Panc1 (cell line): ENCODE data around the gene ACAD9. TPM values are rescaled to one million over a fixed set of nuclear protein-coding genes. Genes with fewer than 3 reads are reported as not detected.
A peak's percentile ranks its signal among the peaks of the same experiment; 100 is the strongest.

Source experiments
- ATAC-seq: fragments of 200-7000 bp; cut with Tn5 transposase; 2 replicates; pipeline ENCODE4 v1.9.1; 2020; ENCODE audit warnings: mild to moderate bottlenecking, moderate library complexity
- BruUV-seq: library from RNA; stranded (reverse); fragments of 400-500 nt; replicated peaks from 2 replicates; lab custom pipeline; 2021; lab: Mats Ljungman, UMichigan
- CTCF ChIA-PET: fragments of 300-600 bp; sonication (Branson Sonifier 250); formaldehyde crosslinking; loops from one replicate; lab custom pipeline; 2022; ENCODE audit warnings: antibody characterized with exemption; lab: Charles Lee
- POLR2A ChIA-PET: fragments of 300-600 bp; sonication (Branson Sonifier 250); formaldehyde crosslinking; loops from one replicate; lab custom pipeline; 2022; ENCODE audit warnings: antibody characterized with exemption; lab: Charles Lee
- DNase-seq: peaks from one replicate; pipeline ENCODE4 v3.0.0-alpha.2; 2010; ENCODE audit warnings: low read depth, low spot score
- H3K27ac ChIP-seq: 2 replicates; pipeline ENCODE4 v1.5.1; 2011; ENCODE audit warnings: mild to moderate bottlenecking, low read length, inconsistent platforms
- H3K27me3 ChIP-seq: fragments of 200-500 bp; sonication (Bioruptor generic); 2 replicates; pipeline ENCODE4 v1.6.0; 2014; ENCODE audit warnings: low read length, inconsistent platforms; ENCODE audit not compliant: control insufficient read depth, insufficient read depth
- H3K36me3 ChIP-seq: fragments of 200-500 bp; sonication (Bioruptor generic); 2 replicates; pipeline ENCODE4 v1.5.1; 2014; ENCODE audit warnings: inconsistent platforms, mild to moderate bottlenecking, low read length, moderate library complexity; ENCODE audit not compliant: control insufficient read depth, insufficient read depth
- H3K4me1 ChIP-seq: 2 replicates; pipeline ENCODE4 v1.5.1; 2011; ENCODE audit warnings: inconsistent platforms, mild to moderate bottlenecking, low read length, moderate library complexity; ENCODE audit not compliant: control insufficient read depth, insufficient read depth
- H3K4me3 ChIP-seq, 2 experiments: 2 replicates each; pipeline ENCODE4 v1.5.1; 2011 to 2012; ENCODE audit warnings: low read depth in 2 of 2, low read length in 2 of 2, mild to moderate bottlenecking in 2 of 2, inconsistent platforms in 1 of 2, moderate library complexity in 1 of 2
- H3K9me3 ChIP-seq: fragments of 200-500 bp; sonication (Bioruptor generic); 2 replicates; pipeline ENCODE4 v1.5.1; 2014; ENCODE audit warnings: low read depth, mild to moderate bottlenecking, inconsistent platforms, low read length, moderate library complexity; ENCODE audit not compliant: control insufficient read depth, insufficient read depth
- POLR2AphosphoS5 ChIP-seq: IDR thresholded peaks from 2 replicates; pipeline ENCODE4 v1.6.1; 2012; ENCODE audit warnings: mild to moderate bottlenecking, low read depth, low read length, moderate library complexity
- SIN3A ChIP-seq: IDR thresholded peaks from 2 replicates; pipeline ENCODE4 v1.6.1; 2012; ENCODE audit warnings: low read depth, mild to moderate bottlenecking, low read length, moderate library complexity, borderline replicate concordance; ENCODE audit not compliant: insufficient read depth
- TCF7L2 ChIP-seq: IDR thresholded peaks from 2 replicates; pipeline ENCODE4 v1.6.1; 2011; ENCODE audit warnings: mild to moderate bottlenecking, low read depth, low read length, inconsistent platforms
- in situ Hi-C: cut with HindIII; loops from 2 replicates; pipeline ENCODE4 v1.10.0; 2016; ENCODE audit warnings: low sequenced_read_pairs, low pct_unique_long_range_greater_than_20kb
- intact Hi-C: fragments of 100-400 bp; cut with micrococcal nuclease; formaldehyde crosslinking; loops from one replicate; pipeline ENCODE4 v1.10.0; 2022; ENCODE audit not compliant: unreplicated experiment
- total RNA-seq: library from RNA; stranded (reverse); gene quantifications from one replicate; pipeline ENCODE4 v1.2.1, GENCODE V29; 2021; ENCODE audit not compliant: unreplicated experiment
- TF ChIP-seq, protein P1 (sequence below): fragments of 450-650 bp; IDR thresholded peaks from 2 replicates; pipeline ENCODE4 v1.5.1; 2017; ENCODE audit warnings: mild to moderate bottlenecking
- TF ChIP-seq, protein P2 (sequence below), 2 experiments: IDR thresholded peaks; 2 replicates each; pipeline ENCODE4 v1.6.1; 2011 to 2012; ENCODE audit warnings: low read depth in 2 of 2, control low read depth in 1 of 2, low read length in 1 of 2, mild to moderate bottlenecking in 1 of 2, moderate library complexity in 1 of 2; ENCODE audit not compliant: insufficient read depth in 1 of 2

ACAD9 gene
- total RNA-seq, 1 experiment from 2014 or later, result 70.9 TPM

- Histone ChIP-seq H3K36me3 (no peaks in the 10 kb centered on the region), H3K27me3 (no peaks in the 10 kb centered on the region), H3K4me1 (no peaks in the 10 kb centered on the region), H3K4me3 (no peak overlapping the region), H3K27ac (no peak overlapping the region), H3K9me3 (peaks cover 33% of the 10 kb centered on the region)
- CTCF ChIA-PET, result no interaction called here
- DNase-seq, result no peak
- no peak for ATAC-seq
- no peak for TF ChIP-seq POLR2AphosphoS5
- TF ChIP-seq, protein P1, sequence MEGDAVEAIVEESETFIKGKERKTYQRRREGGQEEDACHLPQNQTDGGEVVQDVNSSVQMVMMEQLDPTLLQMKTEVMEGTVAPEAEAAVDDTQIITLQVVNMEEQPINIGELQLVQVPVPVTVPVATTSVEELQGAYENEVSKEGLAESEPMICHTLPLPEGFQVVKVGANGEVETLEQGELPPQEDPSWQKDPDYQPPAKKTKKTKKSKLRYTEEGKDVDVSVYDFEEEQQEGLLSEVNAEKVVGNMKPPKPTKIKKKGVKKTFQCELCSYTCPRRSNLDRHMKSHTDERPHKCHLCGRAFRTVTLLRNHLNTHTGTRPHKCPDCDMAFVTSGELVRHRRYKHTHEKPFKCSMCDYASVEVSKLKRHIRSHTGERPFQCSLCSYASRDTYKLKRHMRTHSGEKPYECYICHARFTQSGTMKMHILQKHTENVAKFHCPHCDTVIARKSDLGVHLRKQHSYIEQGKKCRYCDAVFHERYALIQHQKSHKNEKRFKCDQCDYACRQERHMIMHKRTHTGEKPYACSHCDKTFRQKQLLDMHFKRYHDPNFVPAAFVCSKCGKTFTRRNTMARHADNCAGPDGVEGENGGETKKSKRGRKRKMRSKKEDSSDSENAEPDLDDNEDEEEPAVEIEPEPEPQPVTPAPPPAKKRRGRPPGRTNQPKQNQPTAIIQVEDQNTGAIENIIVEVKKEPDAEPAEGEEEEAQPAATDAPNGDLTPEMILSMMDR, result no peak
- no peak for TF ChIP-seq TCF7L2
- TF ChIP-seq, protein P2, sequence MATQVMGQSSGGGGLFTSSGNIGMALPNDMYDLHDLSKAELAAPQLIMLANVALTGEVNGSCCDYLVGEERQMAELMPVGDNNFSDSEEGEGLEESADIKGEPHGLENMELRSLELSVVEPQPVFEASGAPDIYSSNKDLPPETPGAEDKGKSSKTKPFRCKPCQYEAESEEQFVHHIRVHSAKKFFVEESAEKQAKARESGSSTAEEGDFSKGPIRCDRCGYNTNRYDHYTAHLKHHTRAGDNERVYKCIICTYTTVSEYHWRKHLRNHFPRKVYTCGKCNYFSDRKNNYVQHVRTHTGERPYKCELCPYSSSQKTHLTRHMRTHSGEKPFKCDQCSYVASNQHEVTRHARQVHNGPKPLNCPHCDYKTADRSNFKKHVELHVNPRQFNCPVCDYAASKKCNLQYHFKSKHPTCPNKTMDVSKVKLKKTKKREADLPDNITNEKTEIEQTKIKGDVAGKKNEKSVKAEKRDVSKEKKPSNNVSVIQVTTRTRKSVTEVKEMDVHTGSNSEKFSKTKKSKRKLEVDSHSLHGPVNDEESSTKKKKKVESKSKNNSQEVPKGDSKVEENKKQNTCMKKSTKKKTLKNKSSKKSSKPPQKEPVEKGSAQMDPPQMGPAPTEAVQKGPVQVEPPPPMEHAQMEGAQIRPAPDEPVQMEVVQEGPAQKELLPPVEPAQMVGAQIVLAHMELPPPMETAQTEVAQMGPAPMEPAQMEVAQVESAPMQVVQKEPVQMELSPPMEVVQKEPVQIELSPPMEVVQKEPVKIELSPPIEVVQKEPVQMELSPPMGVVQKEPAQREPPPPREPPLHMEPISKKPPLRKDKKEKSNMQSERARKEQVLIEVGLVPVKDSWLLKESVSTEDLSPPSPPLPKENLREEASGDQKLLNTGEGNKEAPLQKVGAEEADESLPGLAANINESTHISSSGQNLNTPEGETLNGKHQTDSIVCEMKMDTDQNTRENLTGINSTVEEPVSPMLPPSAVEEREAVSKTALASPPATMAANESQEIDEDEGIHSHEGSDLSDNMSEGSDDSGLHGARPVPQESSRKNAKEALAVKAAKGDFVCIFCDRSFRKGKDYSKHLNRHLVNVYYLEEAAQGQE (IDR thresholded peaks at IDR 0.05; ENCODE audit: insufficient read depth in 1 of 2, low read depth in 2 of 2, low read length in 1 of 2), result no peak
- TF ChIP-seq SIN3A, result no peak
- in situ Hi-C loops (no loop called here), intact Hi-C loops (no loop called here)
- POLR2A ChIA-PET, result no interaction called here
- no TSS peak for BruUV-seq
Measured at GRCh38 chr3:128861491-128861890, 17.9 kb upstream of the ACAD9 start.

DNA sequence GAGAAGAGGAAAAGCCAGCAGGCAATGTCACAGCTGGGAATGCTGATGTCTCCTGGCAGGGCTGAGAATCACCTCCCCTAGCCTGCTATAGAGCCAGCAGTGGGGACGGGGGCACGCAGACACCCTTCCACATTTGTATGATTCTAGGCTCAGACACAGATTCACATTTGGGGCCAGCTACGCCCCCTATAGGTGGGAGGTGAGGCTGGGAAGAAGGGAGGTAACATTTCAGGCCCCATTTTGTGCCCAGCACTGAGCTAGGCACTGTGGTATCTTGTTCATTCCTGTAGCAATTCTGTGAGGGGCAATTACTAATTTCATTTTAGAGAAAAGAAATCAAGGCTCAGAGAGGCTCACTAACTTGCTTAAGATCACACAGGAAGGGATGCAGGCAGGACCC is 15.9 kb upstream of the ACAD9 start:
- Histone ChIP-seq H3K27me3 (no peaks in the 10 kb centered on the region), H3K4me3 (no peak overlapping the region), H3K4me1 (peaks cover 9% of the 10 kb centered on the region), H3K36me3 (no peaks in the 10 kb centered on the region), H3K9me3 (peaks cover 24% of the 10 kb centered on the region), H3K27ac (no peak overlapping the region)
- no peak for DNase-seq
- no peak for TF ChIP-seq TCF7L2
- no peak for TF ChIP-seq POLR2AphosphoS5
- TF ChIP-seq, protein P1, result no peak; the same call in 1 of the 2 replicates
- TF ChIP-seq SIN3A, result no peak
- TF ChIP-seq, protein P2 (IDR thresholded peaks at IDR 0.05; ENCODE audit: insufficient read depth in 1 of 2, low read depth in 2 of 2, low read length in 1 of 2), result no peak
- intact Hi-C loops (no loop called here), in situ Hi-C loops (no loop called here)
- POLR2A ChIA-PET, result no interaction called here
- CTCF ChIA-PET, result interaction anchor here (0.6 kb wide), 1 partner anchor 1214 kb away, joined by 3 read pairs; no protein-coding TSS in a partner anchor
- BruUV-seq, result no TSS peak
- 0 out of 2 replicates have a peak, but pooled peaks have one; percentile 25 for ATAC-seq
